Measurements from ENCODE around the gene NRAP. TPM values are rescaled to one million over a fixed set of nuclear protein-coding genes. Genes with fewer than 3 reads are reported as not detected.

The NRAP gene
- total RNA-seq, 1 donor from 2014 or later: not detected

DNA sequence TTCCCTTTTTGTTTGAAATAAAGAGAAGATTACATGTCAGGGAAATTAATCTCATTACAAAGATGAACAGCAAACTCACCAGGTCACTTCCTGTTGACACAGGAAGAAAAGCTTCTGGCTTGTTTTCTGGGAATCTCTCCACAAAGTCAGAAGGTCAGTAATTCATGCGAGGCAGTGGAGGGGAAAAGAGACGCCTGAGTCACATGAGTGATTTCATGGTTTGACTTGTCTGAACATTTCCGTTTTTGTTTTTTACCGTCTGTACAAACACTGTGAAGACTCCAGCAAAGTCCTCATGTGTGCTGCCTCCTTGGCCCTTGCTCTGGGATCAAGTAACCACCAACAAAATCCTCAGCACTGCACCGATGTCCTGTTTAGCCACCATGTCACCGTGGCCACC lies 113.5 kb downstream of the NRAP start:
- H3K9me3 ChIP-seq (ENCODE audit: low read depth): no peaks in the 10 kb centered on the region
- peaks cover 30% of the 10 kb centered on the region for H3K4me1 ChIP-seq
- H3F3A ChIP-seq (ENCODE audit: low read depth): peaks cover 17% of the 10 kb centered on the region
- TF ChIP-seq EZH2phosphoT487 (IDR thresholded peaks at IDR 0.05) (no peak), EZH2 (IDR thresholded peaks at IDR 0.05) (no peak)
- TF ChIP-seq, protein P1, sequence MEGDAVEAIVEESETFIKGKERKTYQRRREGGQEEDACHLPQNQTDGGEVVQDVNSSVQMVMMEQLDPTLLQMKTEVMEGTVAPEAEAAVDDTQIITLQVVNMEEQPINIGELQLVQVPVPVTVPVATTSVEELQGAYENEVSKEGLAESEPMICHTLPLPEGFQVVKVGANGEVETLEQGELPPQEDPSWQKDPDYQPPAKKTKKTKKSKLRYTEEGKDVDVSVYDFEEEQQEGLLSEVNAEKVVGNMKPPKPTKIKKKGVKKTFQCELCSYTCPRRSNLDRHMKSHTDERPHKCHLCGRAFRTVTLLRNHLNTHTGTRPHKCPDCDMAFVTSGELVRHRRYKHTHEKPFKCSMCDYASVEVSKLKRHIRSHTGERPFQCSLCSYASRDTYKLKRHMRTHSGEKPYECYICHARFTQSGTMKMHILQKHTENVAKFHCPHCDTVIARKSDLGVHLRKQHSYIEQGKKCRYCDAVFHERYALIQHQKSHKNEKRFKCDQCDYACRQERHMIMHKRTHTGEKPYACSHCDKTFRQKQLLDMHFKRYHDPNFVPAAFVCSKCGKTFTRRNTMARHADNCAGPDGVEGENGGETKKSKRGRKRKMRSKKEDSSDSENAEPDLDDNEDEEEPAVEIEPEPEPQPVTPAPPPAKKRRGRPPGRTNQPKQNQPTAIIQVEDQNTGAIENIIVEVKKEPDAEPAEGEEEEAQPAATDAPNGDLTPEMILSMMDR (IDR thresholded peaks at IDR 0.05): no peak
- peaks cover 9% of the 10 kb centered on the region for H3K27me3 Mint-ChIP-seq (ENCODE audit: insufficient read depth, low read depth)
- H3K9me3 Mint-ChIP-seq: peaks cover 2% of the 10 kb centered on the region
- DNase-seq (ENCODE audit: low spot score): no peak
- no peaks in the 10 kb centered on the region for H3K79me2 ChIP-seq (ENCODE audit: low read depth)
- H3K27me3 ChIP-seq: peaks cover 18% of the 10 kb centered on the region
- no peak overlapping the region for H3K27ac ChIP-seq
- H3K9ac ChIP-seq: no peak overlapping the region
- no peak overlapping the region for H3K4me2 ChIP-seq
- peak overlapping the region; percentile 21 for H3K27ac Mint-ChIP-seq
- H3K36me3 ChIP-seq: no peaks in the 10 kb centered on the region
- peaks cover 17% of the 10 kb centered on the region for H3K4me1 Mint-ChIP-seq
- no peak overlapping the region for H2AFZ ChIP-seq (replicated peaks)
- H4K20me1 ChIP-seq (ENCODE audit: low read depth): no peaks in the 10 kb centered on the region
- no peaks in the 10 kb centered on the region for H3K36me3 Mint-ChIP-seq
- H3K4me3 ChIP-seq: no peak overlapping the region
- no peak overlapping the region for H3K4me3 Mint-ChIP-seq

DNA sequence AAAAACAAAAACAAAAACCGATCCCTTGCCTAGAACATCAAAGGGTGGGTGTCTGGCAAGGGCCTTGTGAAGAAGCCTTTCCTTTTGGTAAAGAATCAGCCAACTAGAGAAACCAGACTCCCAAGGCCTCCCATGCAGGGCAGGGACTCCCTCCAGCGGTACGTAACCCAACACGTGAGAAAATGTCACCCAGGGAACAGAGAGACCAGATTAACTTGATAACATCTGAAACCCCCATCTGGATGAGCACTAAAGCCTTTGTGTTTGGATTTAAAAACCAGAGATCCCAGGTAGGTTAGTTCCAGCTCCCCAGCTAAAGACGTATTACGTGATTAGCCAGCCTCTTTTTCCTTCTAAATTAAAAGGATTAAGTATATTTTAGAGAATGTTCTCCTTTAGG lies 114.0 kb downstream of the NRAP start:
- Histone ChIP-seq H2AFZ (replicated peaks) (no peak overlapping the region), H3F3A (ENCODE audit: low read depth) (peaks cover 13% of the 10 kb centered on the region), H3K27me3 (peaks cover 18% of the 10 kb centered on the region), H3K4me1 (peaks cover 24% of the 10 kb centered on the region), H3K4me3 (no peak overlapping the region), H3K36me3 (no peaks in the 10 kb centered on the region), H3K4me2 (no peak overlapping the region), H3K9ac (no peak overlapping the region), H3K9me3 (ENCODE audit: low read depth) (no peaks in the 10 kb centered on the region), H4K20me1 (ENCODE audit: low read depth) (no peaks in the 10 kb centered on the region), H3K79me2 (ENCODE audit: low read depth) (no peaks in the 10 kb centered on the region), H3K27ac (no peak overlapping the region)
- DNase-seq (ENCODE audit: low spot score): no peak
- no peak for TF ChIP-seq EZH2 (IDR thresholded peaks at IDR 0.05)
- no peak for TF ChIP-seq EZH2phosphoT487 (IDR thresholded peaks at IDR 0.05)
- TF ChIP-seq, protein P1 (IDR thresholded peaks at IDR 0.05): no peak
- H3K9me3 Mint-ChIP-seq: peaks cover 2% of the 10 kb centered on the region
- peaks cover 9% of the 10 kb centered on the region for H3K27me3 Mint-ChIP-seq (ENCODE audit: insufficient read depth, low read depth)
- H3K4me3 Mint-ChIP-seq: no peak overlapping the region
- peaks cover 16% of the 10 kb centered on the region for H3K4me1 Mint-ChIP-seq
- no peaks in the 10 kb centered on the region for H3K36me3 Mint-ChIP-seq
- peak overlapping the region; percentile 73 for H3K27ac Mint-ChIP-seq

DNA sequence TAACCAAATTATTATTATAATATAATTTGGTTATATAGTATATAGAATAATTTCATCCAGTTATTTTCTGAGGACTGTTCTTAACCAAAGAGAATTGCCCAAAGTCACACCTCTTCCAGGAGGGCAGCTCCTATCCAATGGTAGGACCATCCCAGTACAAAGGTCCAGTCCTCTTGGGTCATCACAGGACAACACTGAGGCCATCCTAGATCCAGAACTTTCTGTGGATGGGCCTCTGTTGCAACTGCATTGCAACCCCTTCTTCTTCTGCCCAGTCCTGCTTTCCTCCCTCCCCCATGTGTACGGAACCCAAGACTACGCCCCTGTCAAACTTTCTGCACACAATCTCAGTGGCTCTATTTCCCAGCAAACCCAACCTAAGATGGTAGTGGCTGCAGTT lies 116.4 kb downstream of the NRAP start:
- Histone ChIP-seq H3K4me2 (no peak overlapping the region), H3K4me1 (peaks cover 7% of the 10 kb centered on the region), H3K9ac (no peak overlapping the region), H3K9me3 (ENCODE audit: low read depth) (no peaks in the 10 kb centered on the region), H3K36me3 (no peaks in the 10 kb centered on the region), H2AFZ (replicated peaks) (no peak overlapping the region), H4K20me1 (ENCODE audit: low read depth) (no peaks in the 10 kb centered on the region), H3K27ac (no peak overlapping the region), H3K27me3 (peaks cover 18% of the 10 kb centered on the region), H3K79me2 (ENCODE audit: low read depth) (no peaks in the 10 kb centered on the region), H3F3A (ENCODE audit: low read depth) (peaks cover 7% of the 10 kb centered on the region), H3K4me3 (no peak overlapping the region)
- Mint-ChIP-seq H3K27ac (no peak overlapping the region), H3K36me3 (no peaks in the 10 kb centered on the region), H3K27me3 (ENCODE audit: insufficient read depth, low read depth) (peaks cover 11% of the 10 kb centered on the region), H3K9me3 (peaks cover 2% of the 10 kb centered on the region), H3K4me3 (no peak overlapping the region), H3K4me1 (peaks cover 16% of the 10 kb centered on the region)
- no peak for DNase-seq (ENCODE audit: low spot score)
- TF ChIP-seq EZH2phosphoT487 (IDR thresholded peaks at IDR 0.05) (no peak), EZH2 (IDR thresholded peaks at IDR 0.05) (no peak)
- TF ChIP-seq, protein P1 (IDR thresholded peaks at IDR 0.05): no peak
